Ascending aorta (tissue), 2 donors: ENCODE data around the gene RAD9B. TPM values are rescaled to one million over a fixed set of nuclear protein-coding genes. Genes with fewer than 3 reads are reported as not detected.

Experiments used
- DNase-seq, 2 donors: peaks; one replicate each; pipeline ENCODE4 v3.0.0-alpha.2; 2019; ENCODE audit warnings: low spot score in 2 of 2
- H3K27ac ChIP-seq, 2 donors: fragments of 200-600 bp; sonication (generic); one replicate each; pipeline ENCODE4 v1.5.1; 2016 to 2017; ENCODE audit warnings: mild to moderate bottlenecking in 1 of 2
- H3K27me3 ChIP-seq: fragments of 200-600 bp; sonication (generic); one replicate; pipeline ENCODE4 v1.5.1; 2017
- H3K36me3 ChIP-seq, 2 donors: fragments of 200-600 bp; sonication (generic); one replicate each; pipeline ENCODE4 v1.5.1; 2016
- H3K4me1 ChIP-seq, 2 donors: fragments of 200-600 bp; sonication (generic); one replicate each; pipeline ENCODE4 v1.5.1; 2016 to 2017; ENCODE audit warnings: mild to moderate bottlenecking in 1 of 2
- H3K4me3 ChIP-seq, 2 donors: fragments of 200-600 bp; sonication (generic); one replicate each; pipeline ENCODE4 v1.5.1; 2016 to 2017; ENCODE audit warnings: mild to moderate bottlenecking in 1 of 2
- H3K9me3 ChIP-seq, 2 donors: fragments of 200-600 bp; sonication (generic); one replicate each; pipeline ENCODE4 v1.5.1; 2016
- intact Hi-C: fragments of 100-400 bp; cut with DNase I; formaldehyde crosslinking; loops from one replicate; pipeline ENCODE4 v1.15.1; 2023
- total RNA-seq: library from RNA; depleted of rRNA; stranded (reverse); fragments of >200 nt; gene quantifications from one replicate; pipeline ENCODE4 v1.1.0, GENCODE V29; 2016
- TF ChIP-seq, protein P1 (sequence below), 3 experiments: fragments of 200-600 bp in 2 of 3; fragments of 450-650 bp in 1 of 3; sonication (generic) in 2 of 3; IDR thresholded peaks; one replicate each; pipeline ENCODE4 v1.5.1; 2016 to 2019; ENCODE audit warnings: antibody characterized with exemption in 3 of 3, mild to moderate bottlenecking in 1 of 3, moderate library complexity in 1 of 3

The RAD9B gene
- total RNA-seq, 1 donor from 2014 or later, result not detected

DNA sequence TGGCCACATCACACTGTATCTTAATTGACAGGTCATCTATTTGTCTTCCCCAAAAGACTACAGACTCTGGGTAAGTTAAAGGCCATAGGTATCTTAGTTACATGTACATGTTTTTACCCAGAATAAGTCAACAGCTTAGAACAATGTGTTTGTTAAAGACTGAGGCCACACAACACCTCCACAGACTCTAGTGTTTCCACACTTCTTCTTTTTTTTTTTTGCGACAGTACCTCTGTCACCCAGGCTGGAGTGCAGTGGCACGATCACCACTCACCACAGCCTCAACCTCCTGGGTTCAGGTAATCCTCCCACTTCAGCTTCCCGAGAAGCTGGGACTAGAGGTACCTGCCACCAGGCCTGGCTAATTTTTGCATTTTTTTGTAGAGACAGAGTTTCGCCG is 35.3 kb upstream of the RAD9B start:
- no peak for DNase-seq
- Histone ChIP-seq H3K36me3 (peaks cover 9 to 13% of the 10 kb centered on the region in 2 donors), H3K27me3 (no peaks in the 10 kb centered on the region), H3K4me3 (peak overlapping the region in 1 of 2 donors; percentile 73), H3K4me1 (peaks cover 6 to 17% of the 10 kb centered on the region in 2 donors), H3K9me3 (no peaks in the 10 kb centered on the region), H3K27ac (no peak overlapping the region)
- intact Hi-C loops, result loop anchor here (5.0 kb wide), 1 partner anchor 421 kb away; no protein-coding TSS in a partner anchor
- TF ChIP-seq, protein P1, sequence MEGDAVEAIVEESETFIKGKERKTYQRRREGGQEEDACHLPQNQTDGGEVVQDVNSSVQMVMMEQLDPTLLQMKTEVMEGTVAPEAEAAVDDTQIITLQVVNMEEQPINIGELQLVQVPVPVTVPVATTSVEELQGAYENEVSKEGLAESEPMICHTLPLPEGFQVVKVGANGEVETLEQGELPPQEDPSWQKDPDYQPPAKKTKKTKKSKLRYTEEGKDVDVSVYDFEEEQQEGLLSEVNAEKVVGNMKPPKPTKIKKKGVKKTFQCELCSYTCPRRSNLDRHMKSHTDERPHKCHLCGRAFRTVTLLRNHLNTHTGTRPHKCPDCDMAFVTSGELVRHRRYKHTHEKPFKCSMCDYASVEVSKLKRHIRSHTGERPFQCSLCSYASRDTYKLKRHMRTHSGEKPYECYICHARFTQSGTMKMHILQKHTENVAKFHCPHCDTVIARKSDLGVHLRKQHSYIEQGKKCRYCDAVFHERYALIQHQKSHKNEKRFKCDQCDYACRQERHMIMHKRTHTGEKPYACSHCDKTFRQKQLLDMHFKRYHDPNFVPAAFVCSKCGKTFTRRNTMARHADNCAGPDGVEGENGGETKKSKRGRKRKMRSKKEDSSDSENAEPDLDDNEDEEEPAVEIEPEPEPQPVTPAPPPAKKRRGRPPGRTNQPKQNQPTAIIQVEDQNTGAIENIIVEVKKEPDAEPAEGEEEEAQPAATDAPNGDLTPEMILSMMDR (IDR thresholded peaks at IDR 0.05), result no peak

DNA sequence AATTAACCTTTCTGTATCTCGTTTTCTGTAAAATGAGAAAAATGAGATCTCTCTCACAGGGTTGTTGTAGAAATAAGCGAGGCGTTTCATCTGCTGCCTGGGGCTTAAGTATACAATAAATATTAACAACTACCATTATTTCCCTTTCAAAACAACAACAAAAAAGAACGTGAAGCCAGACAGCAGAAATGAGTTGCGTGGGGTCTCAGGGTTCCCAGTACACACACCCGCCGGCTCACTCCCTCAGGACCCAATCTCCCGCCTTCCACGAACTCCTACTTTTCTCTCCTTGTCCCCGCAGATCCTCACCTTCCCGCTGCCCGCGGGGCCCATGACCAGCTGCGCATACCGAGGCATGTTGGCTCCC is 34.3 kb upstream of the RAD9B start:
- intact Hi-C loops, result loop anchor here (1.0 to 5.0 kb wide), 5 partner anchors 18 to 419 kb away; partner anchors contain the start of genes ANAPC7, ARPC3, PPTC7 and RAD9B
- Histone ChIP-seq H3K4me1 (peaks cover 6 to 17% of the 10 kb centered on the region in 2 donors), H3K4me3 (peak overlapping the region; percentile 73 to 84), H3K9me3 (no peaks in the 10 kb centered on the region), H3K36me3 (peaks cover 7 to 11% of the 10 kb centered on the region in 2 donors), H3K27me3 (no peaks in the 10 kb centered on the region), H3K27ac (peak overlapping the region; percentile 88 to 92)
- DNase-seq, result no peak
- TF ChIP-seq, protein P1 (IDR thresholded peaks at IDR 0.05), result no peak

DNA sequence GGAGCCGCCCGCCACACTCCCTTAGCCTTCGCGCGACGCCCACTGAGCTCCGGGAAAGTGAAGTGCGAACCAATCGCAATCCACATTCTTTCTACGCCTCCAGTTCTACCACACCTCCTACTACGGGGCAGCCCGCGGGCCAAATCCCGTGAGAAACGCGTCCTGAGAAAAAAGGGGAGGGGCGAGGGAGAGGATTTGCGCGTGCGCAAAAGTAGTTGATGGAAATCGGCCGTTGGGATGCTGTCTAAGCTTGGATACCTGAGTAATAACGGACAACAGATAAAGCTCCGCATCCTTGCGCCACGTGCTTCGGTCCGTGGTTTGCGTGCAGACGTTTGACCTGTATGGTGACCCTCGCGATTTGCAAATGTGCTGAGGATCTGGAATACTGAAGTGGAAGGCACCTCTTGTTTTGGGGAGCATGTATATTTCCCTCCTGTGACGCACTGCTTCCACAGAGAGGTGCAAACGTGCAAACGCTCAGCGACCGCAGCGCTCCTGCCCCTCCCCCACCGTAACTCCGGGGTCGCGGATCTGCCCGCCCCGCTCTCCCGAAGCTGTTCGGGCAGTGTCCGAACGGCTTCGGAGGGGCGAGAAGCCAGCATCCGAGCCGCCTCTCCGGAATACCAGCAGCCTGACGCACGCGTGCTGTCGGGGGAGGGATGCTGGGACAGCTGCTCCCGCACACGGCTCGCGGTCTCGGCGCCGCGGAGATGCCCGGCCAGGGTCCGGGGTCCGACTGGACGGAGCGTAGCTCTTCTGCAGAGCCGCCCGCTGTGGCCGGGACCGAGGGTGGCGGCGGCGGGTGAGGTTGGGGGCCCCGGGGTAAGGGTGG is 33.7 kb upstream of the RAD9B start, which contains the start of the genes FAM216A and GPN3:
TSS of gene FAM216A (plus strand) at position 632 of the 835 bp plus-strand sequence. CDS start at position 663, 31 bp downstream.
TSS of gene GPN3 (minus strand) at position 44 of the 835 bp plus-strand sequence. CDS start 54 bp downstream, outside the sequence.
- peak; percentile 87 to 98 for DNase-seq
- Histone ChIP-seq H3K9me3 (no peaks in the 10 kb centered on the region), H3K36me3 (peaks cover 7 to 11% of the 10 kb centered on the region in 2 donors), H3K27ac (peak within 1 kb of the TSS; percentile 88 to 92), H3K4me3 (peak within 1 kb of the TSS; percentile 73 to 84), H3K27me3 (no peaks in the 10 kb centered on the region), H3K4me1 (peaks cover 6 to 17% of the 10 kb centered on the region in 2 donors)
- TF ChIP-seq, protein P1 (IDR thresholded peaks at IDR 0.05), result no peak
- intact Hi-C loops, result loop anchor here (1.0 to 5.0 kb wide), 6 partner anchors 18 to 419 kb away; partner anchors contain the start of genes ANAPC7, ARPC3, PPTC7 and RAD9B

DNA sequence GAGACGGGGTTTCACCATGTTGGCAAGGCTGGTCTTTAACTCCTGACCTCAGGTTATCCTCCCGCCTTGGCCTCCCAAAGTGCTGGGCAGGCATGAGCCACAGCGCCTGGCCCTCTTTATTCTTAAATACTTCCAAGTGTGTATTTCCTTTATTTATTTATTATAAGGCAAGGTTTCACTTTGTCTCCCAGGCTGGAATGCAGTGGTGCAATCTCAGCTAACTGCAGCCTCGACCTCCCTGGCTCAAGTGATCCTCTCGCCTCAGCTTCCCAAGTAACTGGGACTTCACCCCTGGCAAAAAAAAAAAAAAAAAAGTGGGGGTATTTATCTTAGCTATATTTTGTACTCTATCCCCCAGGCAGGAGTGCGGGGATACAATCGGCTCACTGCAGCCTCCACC is 26.7 kb upstream of the RAD9B start:
- no peak for DNase-seq
- Histone ChIP-seq H3K27ac (no peak overlapping the region), H3K36me3 (peaks cover under 1 to 3% of the 10 kb centered on the region in 2 donors), H3K4me1 (no peaks in the 10 kb centered on the region), H3K4me3 (no peak overlapping the region), H3K9me3 (no peaks in the 10 kb centered on the region), H3K27me3 (no peaks in the 10 kb centered on the region)
- TF ChIP-seq, protein P1 (IDR thresholded peaks at IDR 0.05), result no peak
- intact Hi-C loops, result no loop called here

DNA sequence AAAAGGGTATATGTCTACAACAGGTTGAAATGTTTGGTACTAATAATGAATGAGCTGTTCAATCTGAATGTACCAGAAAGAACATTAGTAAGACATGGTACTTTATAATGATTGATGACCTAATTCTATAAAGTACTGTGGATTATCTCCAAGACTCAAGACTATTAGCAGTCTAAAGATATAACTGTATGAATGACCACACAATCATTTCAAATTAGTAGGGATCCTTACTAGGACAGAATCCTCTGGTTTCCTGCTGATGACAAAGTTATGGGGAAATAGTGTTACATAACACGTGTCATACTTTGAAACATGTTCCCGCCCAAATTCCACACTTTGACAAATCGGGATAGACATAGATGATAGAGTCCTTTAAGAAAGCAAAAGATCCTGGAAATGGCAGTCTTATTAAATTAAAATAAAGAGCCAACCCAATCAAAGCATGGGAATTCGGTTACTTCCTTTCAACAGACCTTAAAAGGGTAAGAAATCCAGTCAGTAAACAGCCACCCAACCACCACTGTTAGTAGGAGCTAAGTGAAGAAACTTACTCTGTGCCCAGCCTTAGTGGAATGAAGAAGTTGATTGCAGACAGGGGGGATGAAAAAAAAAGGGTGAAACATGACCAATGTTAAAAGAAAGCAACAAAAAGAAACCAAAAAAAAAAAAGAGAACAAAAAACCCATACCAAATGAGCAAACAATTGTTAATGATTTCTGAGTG is 3.0 kb upstream of the RAD9B start:
- no peak for DNase-seq
- H3K27me3 ChIP-seq, result no peaks in the 10 kb centered on the region
- peaks cover 7 to 21% of the 10 kb centered on the region in 2 donors for H3K4me1 ChIP-seq
- H3K36me3 ChIP-seq, result peaks cover 18% of the 10 kb centered on the region in 2 donors
- H3K4me3 ChIP-seq, result no peak overlapping the region
- intact Hi-C loops, result no loop called here
- no peaks in the 10 kb centered on the region for H3K9me3 ChIP-seq
- peak overlapping the region in 1 of 2 donors; percentile 4 for H3K27ac ChIP-seq
- TF ChIP-seq, protein P1 (IDR thresholded peaks at IDR 0.05), result no peak
